ENCODE measurements around the gene AKIRIN2. TPM values are rescaled to one million over a fixed set of nuclear protein-coding genes. Genes with fewer than 3 reads are reported as not detected.

The AKIRIN2 gene
- polyA plus RNA-seq, 3 donors, result 102 to 145 (median 118) TPM

- H3K4me2 ChIP-seq (replicated peaks; ENCODE audit: extremely low read depth, low read length, poor library complexity, severe bottlenecking), result no peak overlapping the region
- H3K4me3 ChIP-seq (replicated peaks in 1 of 3; ENCODE audit: low read depth in 2 of 3, low read length in 3 of 3), result no peak overlapping the region
- H2AFZ ChIP-seq (ENCODE audit: insufficient read depth, low read depth, low read length, poor library complexity, severe bottlenecking), result peak overlapping the region; percentile 25
Observed at GRCh38 chr6:87742106-87742505, 40.1 kb upstream of the AKIRIN2 start.

GRCh38 chr6:87741001-87741650, 39.1 kb upstream of the AKIRIN2 start:
- H3K27ac ChIP-seq (ENCODE audit: low read depth in 1 of 2, low read length in 2 of 2), result no peak overlapping the region

More at GRCh38 chr6:87742106-87742505, 40.1 kb upstream of the AKIRIN2 start:
- no peak for TF ChIP-seq CTCF (IDR thresholded peaks at IDR 0.05)
- Mint-ChIP-seq H3K4me1 (peaks cover 24% of the 10 kb centered on the region), H3K36me3 (no peaks in the 10 kb centered on the region), H3K27ac (peak overlapping the region; percentile 76 to 91 (median 86)), H3K27me3 (ENCODE audit: low read depth in 3 of 3) (peaks cover 0 to 6% (median 2%) of the 10 kb centered on the region in 3 donors), H3K4me3 (no peak overlapping the region), H3K9me3 (peaks cover 0 to 7% (median 2%) of the 10 kb centered on the region in 7 donors)
- peak; percentile 68 to 83 (median 70) for DNase-seq
- no peaks in the 10 kb centered on the region for H3K36me3 ChIP-seq (replicated peaks in 1 of 2; ENCODE audit: control insufficient read depth in 1 of 2, insufficient read depth in 2 of 2, low read length in 2 of 2)
- no peak overlapping the region for H3K9ac ChIP-seq (ENCODE audit: insufficient read depth, low read length, poor library complexity, severe bottlenecking)
- H3K4me1 ChIP-seq (ENCODE audit: control insufficient read depth in 1 of 2, insufficient read depth in 2 of 2, low read length in 2 of 2), result peaks cover 12 to 26% of the 10 kb centered on the region in 2 donors
- peak overlapping the region in 1 of 2 donors; percentile 65 for H3K27ac ChIP-seq (ENCODE audit: low read depth in 1 of 2, low read length in 2 of 2)
- no peaks in the 10 kb centered on the region for H3K79me2 ChIP-seq (ENCODE audit: insufficient read depth, low read length)
- H3K9me3 ChIP-seq (replicated peaks in 1 of 2; ENCODE audit: control insufficient read depth in 1 of 2, insufficient read depth in 1 of 2, low read length in 2 of 2), result no peaks in the 10 kb centered on the region
- intact Hi-C loops (cut with micrococcal nuclease), result no loop called here
- 0% methylated on average over 2 of the region's 2 CpGs for WGBS (ENCODE audit: insufficient coverage)
- no peaks in the 10 kb centered on the region for H4K20me1 ChIP-seq (ENCODE audit: insufficient read depth, low read length)
- H3K27me3 ChIP-seq (ENCODE audit: control insufficient read depth in 2 of 2, insufficient read depth in 2 of 2, low read length in 2 of 2), result no peaks in the 10 kb centered on the region

More at GRCh38 chr6:87741001-87741650, 39.1 kb upstream of the AKIRIN2 start:
- H3K36me3 Mint-ChIP-seq, result no peaks in the 10 kb centered on the region
- H4K20me1 ChIP-seq (ENCODE audit: insufficient read depth, low read length), result no peaks in the 10 kb centered on the region
- H3K4me3 ChIP-seq (replicated peaks in 1 of 3; ENCODE audit: low read depth in 2 of 3, low read length in 3 of 3), result no peak overlapping the region
- H3K4me1 Mint-ChIP-seq, result peaks cover 24% of the 10 kb centered on the region
- H3K79me2 ChIP-seq (ENCODE audit: insufficient read depth, low read length), result no peaks in the 10 kb centered on the region
- H3K9ac ChIP-seq (ENCODE audit: insufficient read depth, low read length, poor library complexity, severe bottlenecking), result no peak overlapping the region
- peaks cover 0 to 6% (median under 1%) of the 10 kb centered on the region in 3 donors for H3K27me3 Mint-ChIP-seq (ENCODE audit: low read depth in 3 of 3)
- WGBS (ENCODE audit: insufficient coverage), result no CpG with 5 or more reads among the region's 9 CpGs
- no peak overlapping the region for H3K4me3 Mint-ChIP-seq
- H3K4me1 ChIP-seq (ENCODE audit: control insufficient read depth in 1 of 2, insufficient read depth in 2 of 2, low read length in 2 of 2), result peaks cover 12 to 24% of the 10 kb centered on the region in 2 donors
- peaks cover 0 to 7% (median 2%) of the 10 kb centered on the region in 7 donors for H3K9me3 Mint-ChIP-seq
- no peaks in the 10 kb centered on the region for H3K9me3 ChIP-seq (replicated peaks in 1 of 2; ENCODE audit: control insufficient read depth in 1 of 2, insufficient read depth in 1 of 2, low read length in 2 of 2)
- no peak for TF ChIP-seq CTCF (IDR thresholded peaks at IDR 0.05)
- no peak overlapping the region for H3K4me2 ChIP-seq (replicated peaks; ENCODE audit: extremely low read depth, low read length, poor library complexity, severe bottlenecking)
- H3K36me3 ChIP-seq (replicated peaks in 1 of 2; ENCODE audit: control insufficient read depth in 1 of 2, insufficient read depth in 2 of 2, low read length in 2 of 2), result no peaks in the 10 kb centered on the region
- DNase-seq, result no peak
- no peak overlapping the region for H2AFZ ChIP-seq (ENCODE audit: insufficient read depth, low read depth, low read length, poor library complexity, severe bottlenecking)
- intact Hi-C loops (cut with micrococcal nuclease), result no loop called here
- H3K27me3 ChIP-seq (ENCODE audit: control insufficient read depth in 2 of 2, insufficient read depth in 2 of 2, low read length in 2 of 2), result no peaks in the 10 kb centered on the region
- H3K27ac Mint-ChIP-seq, result peak overlapping the region in 1 of 7 donors; percentile 78

Measured in CD14-positive monocyte (primary cell).